Prostate gland (tissue), 2 donors: ENCODE measurements around the gene ATP10B.

Experiments used
- POLR2A ChIP-seq: fragments of 450-650 bp; IDR thresholded peaks from one replicate; pipeline ENCODE4 v1.6.1; 2016; ENCODE audit warnings: antibody characterized with exemption, mild to moderate bottlenecking
- TF ChIP-seq, protein P1 (sequence below), 4 experiments: fragments of 200-600 bp in 2 of 4; fragments of 450-650 bp in 2 of 4; sonication (generic) in 2 of 4; IDR thresholded peaks; 1 replicate in 3 of 4; 2 replicates in 1 of 4; pipeline ENCODE4 v1.5.1; 2016 to 2019; ENCODE audit warnings: antibody characterized with exemption in 4 of 4, mild to moderate bottlenecking in 2 of 4, moderate library complexity in 2 of 4

GRCh38 chr5:160548949-160549645 lies 302.9 kb downstream of the ATP10B start:
- TF ChIP-seq, protein P1, sequence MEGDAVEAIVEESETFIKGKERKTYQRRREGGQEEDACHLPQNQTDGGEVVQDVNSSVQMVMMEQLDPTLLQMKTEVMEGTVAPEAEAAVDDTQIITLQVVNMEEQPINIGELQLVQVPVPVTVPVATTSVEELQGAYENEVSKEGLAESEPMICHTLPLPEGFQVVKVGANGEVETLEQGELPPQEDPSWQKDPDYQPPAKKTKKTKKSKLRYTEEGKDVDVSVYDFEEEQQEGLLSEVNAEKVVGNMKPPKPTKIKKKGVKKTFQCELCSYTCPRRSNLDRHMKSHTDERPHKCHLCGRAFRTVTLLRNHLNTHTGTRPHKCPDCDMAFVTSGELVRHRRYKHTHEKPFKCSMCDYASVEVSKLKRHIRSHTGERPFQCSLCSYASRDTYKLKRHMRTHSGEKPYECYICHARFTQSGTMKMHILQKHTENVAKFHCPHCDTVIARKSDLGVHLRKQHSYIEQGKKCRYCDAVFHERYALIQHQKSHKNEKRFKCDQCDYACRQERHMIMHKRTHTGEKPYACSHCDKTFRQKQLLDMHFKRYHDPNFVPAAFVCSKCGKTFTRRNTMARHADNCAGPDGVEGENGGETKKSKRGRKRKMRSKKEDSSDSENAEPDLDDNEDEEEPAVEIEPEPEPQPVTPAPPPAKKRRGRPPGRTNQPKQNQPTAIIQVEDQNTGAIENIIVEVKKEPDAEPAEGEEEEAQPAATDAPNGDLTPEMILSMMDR (IDR thresholded peaks at IDR 0.05) = no peak
- TF ChIP-seq POLR2A = no peak
